Measurements from ENCODE around the gene CERS5.

The CERS5 gene

GRCh38 chr12:50213439-50213838, 46.3 kb upstream of the CERS5 start:
- H3K27me3 ChIP-seq (ENCODE audit: insufficient read depth, low read length), result no peaks in the 10 kb centered on the region
- H3K36me3 ChIP-seq (ENCODE audit: insufficient read depth, low read length), result no peaks in the 10 kb centered on the region
- no peaks in the 10 kb centered on the region for H3K9me3 ChIP-seq (ENCODE audit: low read length)
- no peak overlapping the region for H2AFZ ChIP-seq (ENCODE audit: low read length)
- H3F3A ChIP-seq (ENCODE audit: insufficient read depth, low read length), result no peaks in the 10 kb centered on the region
- no peaks in the 10 kb centered on the region for H3K9me2 ChIP-seq (ENCODE audit: low read depth, low read length)
- H3K4me1 ChIP-seq (ENCODE audit: insufficient read depth, low read length, severe bottlenecking), result no peaks in the 10 kb centered on the region
- no peaks in the 10 kb centered on the region for H4K20me1 ChIP-seq (ENCODE audit: insufficient read depth, low read length)
- H3K4me2 ChIP-seq (ENCODE audit: low read length), result no peak overlapping the region
- no peak overlapping the region for H3K4me3 ChIP-seq (ENCODE audit: low read depth, low read length, poor library complexity, severe bottlenecking)
- TF ChIP-seq CTCF (IDR thresholded peaks at IDR 0.05; ENCODE audit: low read length) (no peak), EZH2 (IDR thresholded peaks at IDR 0.05; ENCODE audit: borderline replicate concordance, low read length) (no peak)
- H3K9ac ChIP-seq (ENCODE audit: low read length), result no peak overlapping the region
- H3K79me2 ChIP-seq (ENCODE audit: insufficient read depth, low read length), result no peaks in the 10 kb centered on the region
- no peak overlapping the region for H3K27ac ChIP-seq (ENCODE audit: low read depth, low read length, poor library complexity, severe bottlenecking)

GRCh38 chr12:50212071-50212467, 44.9 kb upstream of the CERS5 start:
- H3K9me3 ChIP-seq (ENCODE audit: low read length), result no peaks in the 10 kb centered on the region

GRCh38 chr12:50211392-50212070, 44.4 kb upstream of the CERS5 start:
- H4K20me1 ChIP-seq (ENCODE audit: insufficient read depth, low read length), result no peaks in the 10 kb centered on the region
- H3K79me2 ChIP-seq (ENCODE audit: insufficient read depth, low read length), result no peaks in the 10 kb centered on the region
- no peaks in the 10 kb centered on the region for H3K4me1 ChIP-seq (ENCODE audit: insufficient read depth, low read length, severe bottlenecking)
- H3K27me3 ChIP-seq (ENCODE audit: insufficient read depth, low read length), result no peaks in the 10 kb centered on the region
- TF ChIP-seq CTCF (IDR thresholded peaks at IDR 0.05; ENCODE audit: low read length), result no peak
- TF ChIP-seq EZH2 (IDR thresholded peaks at IDR 0.05; ENCODE audit: borderline replicate concordance, low read length), result no peak
- no peaks in the 10 kb centered on the region for H3K9me2 ChIP-seq (ENCODE audit: low read depth, low read length)
- no peak overlapping the region for H3K4me3 ChIP-seq (ENCODE audit: low read depth, low read length, poor library complexity, severe bottlenecking)
- H3K9me3 ChIP-seq (ENCODE audit: low read length), result no peaks in the 10 kb centered on the region
- H3K4me2 ChIP-seq (ENCODE audit: low read length), result no peak overlapping the region
- H3F3A ChIP-seq (ENCODE audit: insufficient read depth, low read length), result no peaks in the 10 kb centered on the region
- H3K27ac ChIP-seq (ENCODE audit: low read depth, low read length, poor library complexity, severe bottlenecking), result no peak overlapping the region
- H2AFZ ChIP-seq (ENCODE audit: low read length), result no peak overlapping the region
- no peak overlapping the region for H3K9ac ChIP-seq (ENCODE audit: low read length)
- no peaks in the 10 kb centered on the region for H3K36me3 ChIP-seq (ENCODE audit: insufficient read depth, low read length)

More at GRCh38 chr12:50212071-50212467, 44.9 kb upstream of the CERS5 start:
- Histone ChIP-seq H3K4me3 (ENCODE audit: low read depth, low read length, poor library complexity, severe bottlenecking) (no peak overlapping the region), H3K9me2 (ENCODE audit: low read depth, low read length) (no peaks in the 10 kb centered on the region), H3K4me1 (ENCODE audit: insufficient read depth, low read length, severe bottlenecking) (no peaks in the 10 kb centered on the region), H3K36me3 (ENCODE audit: insufficient read depth, low read length) (no peaks in the 10 kb centered on the region), H3K27me3 (ENCODE audit: insufficient read depth, low read length) (no peaks in the 10 kb centered on the region), H3K9ac (ENCODE audit: low read length) (no peak overlapping the region), H3K79me2 (ENCODE audit: insufficient read depth, low read length) (no peaks in the 10 kb centered on the region), H3K27ac (ENCODE audit: low read depth, low read length, poor library complexity, severe bottlenecking) (no peak overlapping the region), H4K20me1 (ENCODE audit: insufficient read depth, low read length) (no peaks in the 10 kb centered on the region), H2AFZ (ENCODE audit: low read length) (no peak overlapping the region), H3K4me2 (ENCODE audit: low read length) (no peak overlapping the region), H3F3A (ENCODE audit: insufficient read depth, low read length) (no peaks in the 10 kb centered on the region)
- TF ChIP-seq EZH2 (IDR thresholded peaks at IDR 0.05; ENCODE audit: borderline replicate concordance, low read length) (no peak), CTCF (IDR thresholded peaks at IDR 0.05; ENCODE audit: low read length) (no peak)

All from OCI-LY1 (cell line).